GM19395 (cell line): ENCODE data around the gene APOBEC3C.
"Not testable (repeated sequence)": the region's sequence is repeated elsewhere in the genome, so short reads cannot be mapped to it uniquely, and the experiment has no call there.

Source experiments
- ATAC-seq: cut with Tn5 transposase; IDR thresholded peaks from one replicate; pipeline ENCODE4 v1.9.1; 2021; ENCODE audit warnings: mild to moderate bottlenecking, moderate library complexity; ENCODE audit not compliant: unreplicated experiment

The APOBEC3C gene

GRCh38 chr22:39020021-39020651 is 6.1 kb downstream of the APOBEC3C start:
- not testable (repeated sequence) for ATAC-seq

GRCh38 chr22:39021552-39022250 is 7.6 kb downstream of the APOBEC3C start:
- no peak for ATAC-seq

GRCh38 chr22:39024519-39025308 is 10.7 kb downstream of the APOBEC3C start:
- ATAC-seq = no peak

GRCh38 chr22:39026509-39027150 is 12.6 kb downstream of the APOBEC3C start:
- ATAC-seq = no peak

- no peak for ATAC-seq
Measured at GRCh38 chr22:39027717-39028116, 13.7 kb downstream of the APOBEC3C start.

GRCh38 chr22:39028281-39028680 is 14.2 kb downstream of the APOBEC3C start:
- ATAC-seq = no peak

- ATAC-seq = no peak
Measured at GRCh38 chr22:39029227-39029626, 15.2 kb downstream of the APOBEC3C start.

- ATAC-seq = no peak
Measured at GRCh38 chr22:39030705-39031104, 16.6 kb downstream of the APOBEC3C start.

GRCh38 chr22:39031434-39032295 is 17.6 kb downstream of the APOBEC3C start:
- ATAC-seq = not testable (repeated sequence)

- not testable (repeated sequence) for ATAC-seq
Measured at GRCh38 chr22:39037071-39037470, 23.0 kb downstream of the APOBEC3C start.

- no peak for ATAC-seq
Measured at GRCh38 chr22:39039306-39040126, 25.5 kb downstream of the APOBEC3C start.

- ATAC-seq = not testable (repeated sequence)
Measured at GRCh38 chr22:39040155-39040537, 26.1 kb downstream of the APOBEC3C start.

GRCh38 chr22:39040538-39041296 is 26.7 kb downstream of the APOBEC3C start, which contains the start of gene APOBEC3F:
APOBEC3F (plus strand) TSS chr22:39040864; CDS start chr22:39040961, 97 bp downstream.
- peak; percentile 92 for ATAC-seq

GRCh38 chr22:39041908-39042307 is 27.9 kb downstream of the APOBEC3C start:
- no peak for ATAC-seq

- not testable (repeated sequence) for ATAC-seq
Measured at GRCh38 chr22:39043063-39043462, 29.0 kb downstream of the APOBEC3C start.

- ATAC-seq = not testable (repeated sequence)
Measured at GRCh38 chr22:39045136-39045535, 31.1 kb downstream of the APOBEC3C start.

GRCh38 chr22:39049486-39049885 is 35.4 kb downstream of the APOBEC3C start:
- not testable (repeated sequence) for ATAC-seq

GRCh38 chr22:39051844-39052495 is 37.9 kb downstream of the APOBEC3C start:
- ATAC-seq = not testable (repeated sequence)
